K562 (cell line): Measurements from ENCODE around the gene GLTPD2.

Source experiments
- CBX8 ChIP-seq: fragments of 200-600 bp; sonication (generic); IDR thresholded peaks from 2 replicates; pipeline ENCODE4 v1.6.1; 2012; ENCODE audit warnings: borderline replicate concordance, mixed run types, low read depth, mild to moderate bottlenecking, moderate library complexity, mixed read lengths, low read length, control low read depth, inconsistent platforms; ENCODE audit not compliant: poor library complexity, severe bottlenecking; ENCODE audit errors: extremely low read depth
- CHCHD3 ChIP-seq: fragments of 250-450 bp; sonication (Bioruptor Pico); IDR thresholded peaks from 2 replicates; pipeline ENCODE4 v2.1.2; 2022; ENCODE audit warnings: mild to moderate bottlenecking
- CTCF ChIP-seq, 3 experiments: IDR thresholded peaks in 2 of 3; conservative IDR thresholded peaks in 1 of 3; 2 replicates each; pipeline ENCODE4 v1.5.1; 2011 to 2012; ENCODE audit warnings: low read length in 3 of 3, mild to moderate bottlenecking in 3 of 3, control low read depth in 2 of 3, improper control_type of control experiment in 1 of 3, inconsistent platforms in 1 of 3, low read depth in 1 of 3, mixed read lengths in 1 of 3, moderate library complexity in 1 of 3; ENCODE audit not compliant: insufficient read depth in 2 of 3
- CXXC5 ChIP-seq: fragments of 250-450 bp; sonication (Bioruptor Pico); IDR thresholded peaks from 2 replicates; pipeline ENCODE4 v1.8.0; 2022; ENCODE audit warnings: inconsistent platforms, mild to moderate bottlenecking, moderate library complexity
- HMBOX1 ChIP-seq: sonication (generic); IDR thresholded peaks from 2 replicates; pipeline ENCODE4 v1.6.1; 2016
- LARP7 ChIP-seq: fragments of 450-650 bp; IDR thresholded peaks from 2 replicates; pipeline ENCODE4 v1.6.1; 2016
- PML ChIP-seq: IDR thresholded peaks from 2 replicates; pipeline ENCODE4 v1.6.1; 2012; ENCODE audit warnings: low read length, inconsistent platforms
- POLR2A ChIP-seq: fragments of 450-650 bp; conservative IDR thresholded peaks from 2 replicates; pipeline ENCODE4 v1.6.1; 2016
- TCF3 ChIP-seq: sonication (generic); formaldehyde crosslinking; IDR thresholded peaks from 2 replicates; pipeline ENCODE4 v1.4.0; 2020; ENCODE audit warnings: mild to moderate bottlenecking, missing genetic modification reagents
- U2AF1 ChIP-seq: fragments of 200-400 bp; formaldehyde crosslinking; optimal IDR thresholded peaks from 2 replicates; pipeline ENCODE3; 2017; ENCODE audit warnings: mild to moderate bottlenecking, low read depth, low read length, moderate library complexity
- ZNF146 ChIP-seq: IDR thresholded peaks from one replicate; pipeline ENCODE4 v1.6.1; 2018; ENCODE audit warnings: missing compliant biosample characterization; ENCODE audit not compliant: unreplicated experiment
- ZNF707 ChIP-seq: fragments of 250-450 bp; sonication (Bioruptor Pico); conservative IDR thresholded peaks from 2 replicates; pipeline ENCODE4 v1.8.0; 2022; ENCODE audit warnings: inconsistent platforms, mild to moderate bottlenecking, moderate library complexity
- ZNF780A ChIP-seq: fragments of 250-450 bp; sonication (Bioruptor Pico); IDR thresholded peaks from 2 replicates; pipeline ENCODE4 v1.5.0; 2021; ENCODE audit warnings: mild to moderate bottlenecking
- TF ChIP-seq, protein P1 (sequence below): fragments of 450-650 bp; IDR thresholded peaks from 2 replicates; pipeline ENCODE4 v1.6.1; 2016; ENCODE audit warnings: low read depth

GRCh38 chr17:4818276-4818675 lies 29.5 kb downstream of the GLTPD2 start:
- TF ChIP-seq TCF3 (CRISPR knock-in tag) (no peak), CBX8 (no peak), U2AF1 (no peak), ZNF707 (CRISPR knock-in tag) (no peak), CTCF (IDR thresholded peaks at IDR 0.05 in 2 of 3, conservative IDR thresholded peaks at IDR 0.05 in 1 of 3; ENCODE audit: insufficient read depth in 2 of 3, low read depth in 1 of 3, low read length in 3 of 3) (no peak), POLR2A (no peak), PML (no peak), CHCHD3 (CRISPR knock-in tag) (no peak), CXXC5 (CRISPR knock-in tag) (no peak), ZNF146 (no peak), HMBOX1 (no peak), ZNF780A (CRISPR knock-in tag) (no peak), LARP7 (no peak)
- TF ChIP-seq, protein P1, sequence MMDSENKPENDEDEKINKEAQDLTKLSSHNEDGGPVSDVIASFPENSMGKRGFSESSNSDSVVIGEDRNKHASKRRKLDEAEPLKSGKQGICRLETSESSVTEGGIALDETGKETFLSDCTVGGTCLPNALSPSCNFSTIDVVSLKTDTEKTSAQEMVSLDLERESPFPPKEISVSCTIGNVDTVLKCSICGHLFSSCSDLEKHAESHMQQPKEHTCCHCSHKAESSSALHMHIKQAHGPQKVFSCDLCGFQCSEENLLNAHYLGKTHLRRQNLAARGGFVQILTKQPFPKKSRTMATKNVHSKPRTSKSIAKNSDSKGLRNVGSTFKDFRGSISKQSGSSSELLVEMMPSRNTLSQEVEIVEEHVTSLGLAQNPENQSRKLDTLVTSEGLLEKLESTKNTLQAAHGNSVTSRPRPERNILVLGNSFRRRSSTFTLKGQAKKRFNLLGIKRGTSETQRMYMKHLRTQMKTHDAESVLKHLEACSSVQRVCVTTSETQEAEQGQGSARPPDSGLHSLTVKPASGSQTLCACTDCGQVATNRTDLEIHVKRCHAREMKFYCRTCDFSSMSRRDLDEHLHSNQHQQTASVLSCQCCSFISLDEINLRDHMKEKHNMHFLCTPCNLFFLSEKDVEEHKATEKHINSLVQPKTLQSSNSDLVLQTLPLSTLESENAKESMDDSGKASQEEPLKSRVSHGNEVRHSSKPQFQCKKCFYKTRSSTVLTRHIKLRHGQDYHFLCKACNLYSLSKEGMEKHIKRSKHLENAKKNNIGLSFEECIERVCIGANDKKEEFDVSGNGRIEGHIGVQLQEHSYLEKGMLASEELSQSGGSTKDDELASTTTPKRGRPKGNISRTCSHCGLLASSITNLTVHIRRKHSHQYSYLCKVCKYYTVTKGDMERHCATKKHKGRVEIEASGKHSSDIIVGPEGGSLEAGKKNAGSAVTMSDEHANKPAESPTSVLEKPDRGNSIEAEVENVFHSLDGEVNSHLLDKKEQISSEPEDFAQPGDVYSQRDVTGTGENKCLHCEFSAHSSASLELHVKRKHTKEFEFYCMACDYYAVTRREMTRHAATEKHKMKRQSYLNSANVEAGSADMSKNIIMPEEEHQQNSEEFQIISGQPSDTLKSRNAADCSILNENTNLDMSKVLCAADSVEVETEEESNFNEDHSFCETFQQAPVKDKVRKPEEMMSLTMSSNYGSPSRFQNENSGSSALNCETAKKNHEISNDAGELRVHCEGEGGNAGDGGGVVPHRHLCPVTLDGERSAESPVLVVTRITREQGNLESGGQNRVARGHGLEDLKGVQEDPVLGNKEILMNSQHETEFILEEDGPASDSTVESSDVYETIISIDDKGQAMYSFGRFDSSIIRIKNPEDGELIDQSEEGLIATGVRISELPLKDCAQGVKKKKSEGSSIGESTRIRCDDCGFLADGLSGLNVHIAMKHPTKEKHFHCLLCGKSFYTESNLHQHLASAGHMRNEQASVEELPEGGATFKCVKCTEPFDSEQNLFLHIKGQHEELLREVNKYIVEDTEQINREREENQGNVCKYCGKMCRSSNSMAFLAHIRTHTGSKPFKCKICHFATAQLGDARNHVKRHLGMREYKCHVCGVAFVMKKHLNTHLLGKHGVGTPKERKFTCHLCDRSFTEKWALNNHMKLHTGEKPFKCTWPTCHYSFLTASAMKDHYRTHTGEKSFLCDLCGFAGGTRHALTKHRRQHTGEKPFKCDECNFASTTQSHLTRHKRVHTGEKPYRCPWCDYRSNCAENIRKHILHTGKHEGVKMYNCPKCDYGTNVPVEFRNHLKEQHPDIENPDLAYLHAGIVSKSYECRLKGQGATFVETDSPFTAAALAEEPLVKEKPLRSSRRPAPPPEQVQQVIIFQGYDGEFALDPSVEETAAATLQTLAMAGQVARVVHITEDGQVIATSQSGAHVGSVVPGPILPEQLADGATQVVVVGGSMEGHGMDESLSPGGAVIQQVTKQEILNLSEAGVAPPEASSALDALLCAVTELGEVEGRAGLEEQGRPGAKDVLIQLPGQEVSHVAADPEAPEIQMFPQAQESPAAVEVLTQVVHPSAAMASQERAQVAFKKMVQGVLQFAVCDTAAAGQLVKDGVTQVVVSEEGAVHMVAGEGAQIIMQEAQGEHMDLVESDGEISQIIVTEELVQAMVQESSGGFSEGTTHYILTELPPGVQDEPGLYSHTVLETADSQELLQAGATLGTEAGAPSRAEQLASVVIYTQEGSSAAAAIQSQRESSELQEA = no peak
